Testis (tissue), 2 donors: ENCODE measurements around the gene ATP10B.
"Not testable (repeated sequence)": the region's sequence is repeated elsewhere in the genome, so short reads cannot be mapped to it uniquely, and the experiment has no call there.

Experiments
- POLR2A ChIP-seq: fragments of 450-650 bp; IDR thresholded peaks from one replicate; pipeline ENCODE4 v1.6.1; 2017; ENCODE audit warnings: antibody characterized with exemption, mild to moderate bottlenecking, moderate library complexity
- TF ChIP-seq, protein P1 (sequence below), 3 experiments: fragments of 450-650 bp in 2 of 3; fragments of 200-600 bp in 1 of 3; sonication (generic) in 1 of 3; IDR thresholded peaks; one replicate each; pipeline ENCODE4 v1.5.1; 2016 to 2019; ENCODE audit warnings: antibody characterized with exemption in 3 of 3, mild to moderate bottlenecking in 2 of 3, moderate library complexity in 1 of 3

DNA sequence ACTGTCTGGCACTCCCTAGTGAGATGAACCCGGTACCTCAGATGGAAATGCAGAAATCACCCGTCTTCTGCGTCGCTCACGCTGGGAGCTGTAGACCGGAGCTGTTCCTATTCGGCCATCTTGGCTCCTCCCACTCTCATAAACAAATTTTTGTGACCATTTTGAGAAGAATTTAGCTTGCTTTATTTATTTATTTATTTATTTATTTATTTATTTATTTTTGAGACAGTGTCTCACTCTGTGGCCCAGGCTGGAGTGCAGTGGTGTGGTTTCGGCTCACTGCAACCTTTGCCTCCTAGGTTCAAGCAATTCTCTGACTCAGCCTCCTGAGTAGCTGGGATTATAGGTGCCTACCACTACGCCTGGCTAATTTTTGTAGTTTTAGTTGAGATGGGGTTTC lies 136.5 kb downstream of the ATP10B start:
- TF ChIP-seq POLR2A = not testable (repeated sequence)
- TF ChIP-seq, protein P1, sequence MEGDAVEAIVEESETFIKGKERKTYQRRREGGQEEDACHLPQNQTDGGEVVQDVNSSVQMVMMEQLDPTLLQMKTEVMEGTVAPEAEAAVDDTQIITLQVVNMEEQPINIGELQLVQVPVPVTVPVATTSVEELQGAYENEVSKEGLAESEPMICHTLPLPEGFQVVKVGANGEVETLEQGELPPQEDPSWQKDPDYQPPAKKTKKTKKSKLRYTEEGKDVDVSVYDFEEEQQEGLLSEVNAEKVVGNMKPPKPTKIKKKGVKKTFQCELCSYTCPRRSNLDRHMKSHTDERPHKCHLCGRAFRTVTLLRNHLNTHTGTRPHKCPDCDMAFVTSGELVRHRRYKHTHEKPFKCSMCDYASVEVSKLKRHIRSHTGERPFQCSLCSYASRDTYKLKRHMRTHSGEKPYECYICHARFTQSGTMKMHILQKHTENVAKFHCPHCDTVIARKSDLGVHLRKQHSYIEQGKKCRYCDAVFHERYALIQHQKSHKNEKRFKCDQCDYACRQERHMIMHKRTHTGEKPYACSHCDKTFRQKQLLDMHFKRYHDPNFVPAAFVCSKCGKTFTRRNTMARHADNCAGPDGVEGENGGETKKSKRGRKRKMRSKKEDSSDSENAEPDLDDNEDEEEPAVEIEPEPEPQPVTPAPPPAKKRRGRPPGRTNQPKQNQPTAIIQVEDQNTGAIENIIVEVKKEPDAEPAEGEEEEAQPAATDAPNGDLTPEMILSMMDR (IDR thresholded peaks at IDR 0.05) = not testable (repeated sequence)
